ENCODE data around the gene ZNF91.
"Not testable (repeated sequence)": the region's sequence is repeated elsewhere in the genome, so short reads cannot be mapped to it uniquely, and the experiment has no call there.

ZNF91 gene

GRCh38 chr19:23420824-23421223, 25.6 kb upstream of the ZNF91 start:
- no peak overlapping the region for H3K27ac ChIP-seq
- TF ChIP-seq CTCF (IDR thresholded peaks at IDR 0.05) (no peak), ZFX (IDR thresholded peaks at IDR 0.05; ENCODE audit: borderline replicate concordance) (no peak)

- H3K27ac ChIP-seq: not testable (repeated sequence)
Observed at GRCh38 chr19:23419261-23419660, 24.0 kb upstream of the ZNF91 start.

GRCh38 chr19:23415561-23416191, 20.4 kb upstream of the ZNF91 start:
- H3K27ac ChIP-seq: no peak overlapping the region

GRCh38 chr19:23415034-23415433, 19.8 kb upstream of the ZNF91 start:
- TF ChIP-seq CTCF (IDR thresholded peaks at IDR 0.05) (no peak), ZFX (IDR thresholded peaks at IDR 0.05; ENCODE audit: borderline replicate concordance) (no peak)
- no peak overlapping the region for H3K27ac ChIP-seq

More at GRCh38 chr19:23415561-23416191, 20.4 kb upstream of the ZNF91 start:
- TF ChIP-seq ZFX (IDR thresholded peaks at IDR 0.05; ENCODE audit: borderline replicate concordance) (no peak), CTCF (IDR thresholded peaks at IDR 0.05) (no peak)

GRCh38 chr19:23410155-23410554, 14.9 kb upstream of the ZNF91 start:
- no peak for TF ChIP-seq ZFX (IDR thresholded peaks at IDR 0.05; ENCODE audit: borderline replicate concordance)
- TF ChIP-seq CTCF (IDR thresholded peaks at IDR 0.05): no peak
- no peak overlapping the region; the same call in 1 of the 2 replicates for H3K27ac ChIP-seq

- TF ChIP-seq ZFX (IDR thresholded peaks at IDR 0.05; ENCODE audit: borderline replicate concordance): no peak
- no peak for TF ChIP-seq CTCF (IDR thresholded peaks at IDR 0.05)
- H3K27ac ChIP-seq: no peak overlapping the region; the same call in 1 of the 2 replicates
Observed at GRCh38 chr19:23409392-23410048, 14.2 kb upstream of the ZNF91 start.

- H3K27ac ChIP-seq: no peak overlapping the region
- no peak for TF ChIP-seq ZFX (IDR thresholded peaks at IDR 0.05; ENCODE audit: borderline replicate concordance)
- TF ChIP-seq CTCF (IDR thresholded peaks at IDR 0.05): no peak
Observed at GRCh38 chr19:23407616-23408133, 12.4 kb upstream of the ZNF91 start.

Measured in 22Rv1 (cell line).